GM12865 (cell line): ENCODE data around the gene PRPF8.

Source experiments
- DNase-seq: peaks from one replicate; pipeline ENCODE4 v3.0.0; 2010; ENCODE audit warnings: low read depth
- H3K4me3 ChIP-seq: 2 replicates; pipeline ENCODE4 v1.5.1; 2011; ENCODE audit warnings: mild to moderate bottlenecking, low read depth, low read length, control low read depth
- TF ChIP-seq, protein P1 (sequence below): IDR thresholded peaks from 2 replicates; pipeline ENCODE4 v1.5.1; 2011; ENCODE audit warnings: low read length, control low read depth, low read depth, inconsistent platforms; ENCODE audit not compliant: insufficient read depth; ENCODE audit errors: missing control alignments

PRPF8 gene

DNA sequence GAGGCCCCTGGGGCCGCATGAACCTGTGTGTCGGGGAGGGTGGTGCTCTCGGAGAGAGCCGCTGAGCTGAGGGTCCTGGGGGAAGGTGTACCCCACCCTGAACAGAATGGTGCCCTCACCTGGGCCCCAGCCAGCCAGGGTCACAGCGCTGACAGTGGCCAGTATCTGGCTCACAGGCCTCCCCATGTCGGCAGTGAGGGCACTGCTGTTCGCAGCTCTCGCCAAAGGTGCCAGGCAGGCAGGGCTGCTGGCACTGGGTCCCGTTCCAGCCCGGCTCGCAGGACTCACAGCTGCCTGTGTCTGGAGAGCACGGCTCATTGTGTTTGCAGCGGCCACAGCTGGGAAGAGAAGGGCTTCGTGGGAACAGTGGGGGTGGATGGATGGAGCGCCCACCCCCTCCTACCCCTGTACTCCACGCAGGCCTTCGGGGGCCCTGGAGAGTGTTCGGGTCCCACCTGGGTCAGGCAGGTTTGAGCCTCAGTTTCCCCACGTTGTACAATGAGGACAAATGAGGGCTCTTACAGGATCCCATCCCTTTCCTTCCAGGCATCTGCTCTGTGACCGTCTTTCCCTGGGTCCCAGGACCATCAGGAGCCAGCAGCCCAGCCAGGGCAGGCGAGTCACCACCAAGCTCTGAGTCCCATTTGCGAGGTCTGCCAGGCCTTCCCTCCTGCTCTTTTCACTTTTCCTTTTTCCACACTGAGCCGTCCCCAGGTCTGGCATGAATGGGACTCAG lies 44.2 kb downstream of the PRPF8 start:
- TF ChIP-seq, protein P1, sequence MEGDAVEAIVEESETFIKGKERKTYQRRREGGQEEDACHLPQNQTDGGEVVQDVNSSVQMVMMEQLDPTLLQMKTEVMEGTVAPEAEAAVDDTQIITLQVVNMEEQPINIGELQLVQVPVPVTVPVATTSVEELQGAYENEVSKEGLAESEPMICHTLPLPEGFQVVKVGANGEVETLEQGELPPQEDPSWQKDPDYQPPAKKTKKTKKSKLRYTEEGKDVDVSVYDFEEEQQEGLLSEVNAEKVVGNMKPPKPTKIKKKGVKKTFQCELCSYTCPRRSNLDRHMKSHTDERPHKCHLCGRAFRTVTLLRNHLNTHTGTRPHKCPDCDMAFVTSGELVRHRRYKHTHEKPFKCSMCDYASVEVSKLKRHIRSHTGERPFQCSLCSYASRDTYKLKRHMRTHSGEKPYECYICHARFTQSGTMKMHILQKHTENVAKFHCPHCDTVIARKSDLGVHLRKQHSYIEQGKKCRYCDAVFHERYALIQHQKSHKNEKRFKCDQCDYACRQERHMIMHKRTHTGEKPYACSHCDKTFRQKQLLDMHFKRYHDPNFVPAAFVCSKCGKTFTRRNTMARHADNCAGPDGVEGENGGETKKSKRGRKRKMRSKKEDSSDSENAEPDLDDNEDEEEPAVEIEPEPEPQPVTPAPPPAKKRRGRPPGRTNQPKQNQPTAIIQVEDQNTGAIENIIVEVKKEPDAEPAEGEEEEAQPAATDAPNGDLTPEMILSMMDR: no peak
- DNase-seq: no peak
- no peak overlapping the region for H3K4me3 ChIP-seq

DNA sequence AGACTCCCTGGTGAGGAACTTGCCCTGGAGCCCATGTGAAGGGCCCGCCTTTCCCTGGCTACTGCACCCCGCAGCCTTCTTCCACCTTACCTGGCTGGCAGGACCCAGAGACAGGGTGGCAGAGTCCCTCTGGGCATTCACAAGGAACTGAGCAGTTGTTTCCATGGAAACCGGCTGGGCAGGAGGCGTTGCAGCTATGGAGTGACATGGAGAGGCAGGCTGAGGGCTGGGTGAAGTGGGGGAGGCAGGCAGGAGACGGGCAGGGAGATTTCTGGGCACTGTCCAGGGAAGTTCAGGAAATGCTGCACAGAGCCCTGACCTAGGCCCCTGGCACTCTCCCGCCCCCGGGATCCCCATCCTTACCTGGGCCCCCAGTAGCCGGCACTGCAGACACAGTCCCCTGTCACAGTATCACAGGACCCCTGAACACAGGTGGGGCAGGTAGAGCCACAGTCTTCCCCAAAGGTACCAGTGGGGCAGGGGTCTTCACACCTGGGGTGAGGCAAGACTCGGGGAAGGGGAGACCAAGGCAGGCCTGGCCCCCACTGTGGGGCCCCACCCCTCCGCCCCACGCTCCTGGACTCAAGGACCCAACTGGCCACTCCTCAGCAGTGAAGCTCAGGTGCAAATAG lies 45.0 kb downstream of the PRPF8 start:
- TF ChIP-seq, protein P1: no peak
- DNase-seq: no peak
- H3K4me3 ChIP-seq: no peak overlapping the region

DNA sequence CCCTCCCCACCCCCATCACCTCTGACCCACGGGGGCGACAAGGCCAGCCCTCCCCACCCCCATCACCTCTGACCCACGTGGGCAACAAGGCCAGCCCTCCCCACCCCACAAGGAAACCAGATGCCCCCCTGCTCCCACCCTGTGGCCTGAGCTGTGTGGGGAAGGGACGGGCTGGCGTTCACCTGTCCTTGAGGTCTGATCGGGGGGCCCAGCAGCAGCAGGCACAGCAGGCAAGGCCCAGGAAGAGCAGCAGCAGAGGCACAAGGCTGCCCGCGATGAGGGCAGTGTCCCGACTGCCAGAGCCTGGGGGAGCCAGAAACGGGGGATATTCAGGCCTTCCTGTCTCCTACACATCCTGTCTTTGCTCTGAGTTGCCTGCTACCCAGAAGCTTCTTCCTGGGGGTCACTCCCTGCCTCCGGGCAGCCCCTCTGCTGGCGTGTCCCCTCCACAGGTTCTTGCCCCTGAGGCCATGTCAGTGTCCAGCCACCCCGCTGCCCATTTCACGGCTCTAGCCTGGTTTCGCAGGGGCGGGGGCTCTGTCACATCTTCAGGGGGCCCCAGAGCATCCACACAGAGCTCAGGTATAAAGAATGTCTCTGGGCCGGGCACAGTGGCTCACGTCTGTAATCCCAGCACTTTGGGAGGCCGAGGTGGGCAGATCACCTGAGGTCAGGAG lies 45.9 kb downstream of the PRPF8 start:
- TF ChIP-seq, protein P1: no peak
- no peak overlapping the region for H3K4me3 ChIP-seq
- no peak for DNase-seq

DNA sequence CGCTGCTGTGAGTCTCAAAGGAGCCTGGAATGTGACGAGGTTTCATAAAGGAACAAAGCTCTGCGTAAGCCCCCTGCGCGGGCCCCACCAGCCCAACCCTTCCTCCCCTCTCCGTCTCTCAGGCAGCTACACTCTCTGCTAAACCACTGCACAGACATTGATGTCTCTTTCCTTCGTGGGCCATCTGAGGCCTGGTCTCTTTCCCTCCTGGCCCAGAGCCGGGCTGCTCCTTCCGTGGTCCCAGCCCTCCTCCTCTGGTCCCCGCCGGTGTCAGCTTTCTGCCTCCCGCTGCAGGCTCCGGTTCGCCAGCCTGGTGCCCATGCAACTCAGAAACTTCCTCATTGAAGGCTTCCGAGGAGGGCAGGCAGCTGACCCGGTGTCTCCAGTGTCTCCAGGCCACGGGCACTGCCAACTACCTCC lies 46.5 kb downstream of the PRPF8 start:
- TF ChIP-seq, protein P1: no peak

DNA sequence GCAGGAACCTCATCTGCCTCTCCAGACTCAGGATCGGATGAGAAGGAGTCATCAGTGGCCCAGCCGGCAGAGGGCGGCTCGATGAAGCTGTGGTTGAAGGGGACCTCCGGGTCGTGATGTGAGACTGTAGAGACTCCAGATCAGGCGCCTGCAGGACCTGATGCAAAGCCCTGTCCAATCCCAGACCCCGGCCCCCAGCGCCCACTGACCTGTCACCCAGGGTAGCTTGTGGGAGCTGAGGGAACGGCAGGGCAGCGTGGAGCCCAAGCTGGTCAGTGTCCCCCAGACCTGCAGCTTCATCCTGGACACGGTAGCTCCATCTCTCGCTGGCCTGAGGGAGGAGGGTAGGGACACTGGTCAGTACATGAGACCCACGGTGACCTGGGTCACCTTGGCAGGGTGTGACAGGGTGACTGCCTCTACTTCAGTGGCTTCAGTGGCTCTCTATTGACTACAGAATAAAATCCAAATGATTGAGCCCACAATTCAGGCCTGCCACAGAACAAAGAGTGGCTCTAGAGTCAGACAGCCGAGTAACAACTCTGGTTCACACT lies 47.9 kb downstream of the PRPF8 start:
- no peak for DNase-seq
- no peak overlapping the region for H3K4me3 ChIP-seq
- TF ChIP-seq, protein P1: no peak

More for the DNA sequence above, 46.5 kb downstream of the PRPF8 start:
- H3K4me3 ChIP-seq: no peak overlapping the region
- no peak for DNase-seq

DNA sequence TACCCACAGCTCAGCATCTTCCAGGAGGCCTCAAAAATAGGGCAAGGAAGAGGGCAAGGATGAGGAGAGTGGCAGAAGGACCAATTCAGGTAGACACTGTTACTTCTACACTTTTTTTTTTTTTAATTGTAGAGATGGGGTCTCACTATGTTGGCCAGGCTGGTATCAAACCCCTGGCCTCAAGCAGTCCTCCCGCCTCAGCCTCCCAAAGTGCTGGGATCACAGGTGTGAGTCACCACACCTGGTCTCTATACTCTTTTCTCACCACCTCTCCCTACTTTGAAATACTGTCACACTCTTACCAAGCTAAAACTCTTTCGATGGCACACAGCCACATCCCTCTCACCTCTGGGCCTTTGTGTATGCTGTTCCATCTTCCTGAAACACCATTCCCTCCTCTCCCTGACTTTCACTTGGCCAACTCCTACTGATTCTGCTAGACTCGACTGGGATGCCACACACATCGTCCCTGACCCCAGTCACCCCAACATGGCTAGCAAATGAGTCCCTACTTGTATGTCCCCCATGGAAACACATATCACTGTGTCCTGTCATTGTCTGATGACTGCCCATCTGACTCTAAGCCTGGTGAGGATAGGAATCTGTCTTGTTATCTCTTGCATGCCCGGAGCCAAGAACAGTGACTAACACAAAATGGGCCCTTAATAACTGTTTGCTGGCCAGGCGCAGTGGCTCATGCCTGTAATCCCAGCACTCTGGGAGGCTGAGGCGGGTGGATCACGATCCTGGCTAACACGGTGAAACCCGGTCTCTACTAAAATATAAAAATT lies 48.8 kb downstream of the PRPF8 start:
- TF ChIP-seq, protein P1: no peak
- no peak for DNase-seq

More for the DNA sequence above, 48.8 kb downstream of the PRPF8 start:
- H3K4me3 ChIP-seq: no peak overlapping the region
